Inferior parietal cortex (tissue), 1 donor: ENCODE results near the gene NTN3.
A peak's percentile ranks its signal among the peaks of the same experiment; 100 is the strongest.

Experiments used
- DNase-seq: peaks from one replicate; pipeline ENCODE4 v3.0.0-alpha.2; 2016; ENCODE audit errors: extremely low spot score

The NTN3 gene

GRCh38 chr16:2466667-2467527, 4.2 kb upstream of the NTN3 start:
- no peak for DNase-seq

- DNase-seq = no peak
Measured at GRCh38 chr16:2467528-2468232, 3.4 kb upstream of the NTN3 start.

DNA sequence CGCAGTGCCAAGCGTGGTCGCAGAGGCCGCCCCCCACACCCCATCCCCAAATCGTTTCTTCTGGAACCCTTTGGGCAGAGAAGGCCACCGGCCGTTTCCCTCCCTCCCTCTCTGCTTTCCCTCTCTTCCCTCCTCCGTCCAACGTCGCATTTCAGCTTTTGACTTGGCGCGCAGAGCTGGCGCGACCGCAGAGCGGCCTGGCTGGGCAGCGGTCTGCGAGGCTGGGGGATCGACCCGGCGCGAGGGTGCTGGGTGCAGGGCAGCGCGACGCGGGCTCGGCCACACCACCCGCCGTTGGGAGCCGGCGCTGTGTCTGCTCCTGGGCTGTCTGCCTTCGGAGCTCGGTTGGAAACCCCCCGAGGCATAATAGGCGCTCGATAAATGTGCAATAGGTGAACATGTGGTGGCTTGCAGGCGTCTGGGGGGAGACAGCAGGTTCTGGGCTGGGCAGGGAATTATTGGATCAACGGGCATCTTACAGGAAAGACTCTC, 2.8 kb upstream of the NTN3 start:
- DNase-seq = no peak

- no peak for DNase-seq
Measured at GRCh38 chr16:2468725-2469398, 2.2 kb upstream of the NTN3 start.

DNA sequence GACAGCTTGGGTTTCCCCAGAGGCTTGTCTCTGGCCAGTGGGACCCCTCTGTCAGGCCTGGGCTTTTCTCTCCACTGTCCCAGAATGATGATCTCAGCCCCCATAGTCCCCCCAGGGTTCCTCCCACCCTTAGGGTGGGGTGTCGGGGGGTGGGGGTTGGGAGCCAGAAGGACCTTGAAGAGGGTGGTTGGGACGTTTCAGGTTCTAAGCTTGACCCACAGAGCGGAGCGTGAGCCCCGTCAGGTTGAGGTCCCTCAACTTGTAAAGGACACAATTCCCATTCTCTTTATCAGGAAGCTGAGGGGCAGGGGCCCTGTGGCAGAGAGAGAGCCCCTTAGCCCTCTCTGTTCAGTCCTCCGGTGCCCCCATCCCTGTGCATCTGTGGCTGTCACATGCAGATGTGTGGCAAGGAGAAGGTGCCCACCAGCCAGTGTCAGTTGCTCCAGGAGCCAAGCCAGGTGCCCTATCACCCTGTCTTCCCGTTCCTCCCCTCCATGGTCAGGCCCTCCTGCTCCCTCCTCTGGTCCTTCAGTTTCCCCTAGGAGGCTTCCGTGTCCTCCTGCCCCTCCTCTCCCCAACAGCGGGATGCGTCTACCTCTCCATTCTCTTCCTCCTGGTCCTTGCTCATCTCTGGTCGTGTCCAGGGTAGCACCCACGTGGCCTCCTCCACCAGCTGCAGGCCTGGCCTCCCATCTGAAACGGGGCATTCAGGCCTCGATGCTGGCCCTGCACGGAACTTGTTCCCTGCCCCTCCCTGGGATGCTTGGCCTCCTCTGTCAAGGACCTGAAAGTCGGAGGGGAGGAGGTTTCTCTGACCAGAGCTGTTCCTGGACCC, 1.5 kb upstream of the NTN3 start:
- no peak for DNase-seq

- no peak for DNase-seq
Measured at GRCh38 chr16:2470234-2470601, 879 bp upstream of the NTN3 start.

DNA sequence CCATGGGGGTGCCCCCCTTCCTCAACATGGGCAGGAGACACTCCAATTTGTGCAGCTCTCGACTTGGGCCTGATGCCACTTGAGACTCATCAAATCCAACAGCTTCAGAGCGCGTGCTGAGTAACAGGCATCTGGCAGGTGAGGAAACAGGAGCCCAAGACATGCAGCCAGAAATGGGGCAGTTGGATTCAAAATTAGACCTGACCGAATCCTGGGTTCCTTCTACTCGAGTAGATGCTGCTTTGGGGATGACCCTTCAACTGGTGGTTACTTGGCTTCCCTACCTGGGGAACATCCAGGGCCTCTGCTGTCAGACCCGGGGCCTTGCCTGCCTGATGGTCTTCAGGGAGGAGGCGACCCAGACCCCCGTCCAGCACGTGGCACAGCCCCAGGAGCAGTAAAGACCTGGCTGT, 488 bp upstream of the NTN3 start:
- DNase-seq = no peak

- DNase-seq = no peak
Measured at GRCh38 chr16:2471653-2472487, 773 bp downstream of the NTN3 start.

- DNase-seq = no peak
Measured at GRCh38 chr16:2472488-2472864, 1.4 kb downstream of the NTN3 start.

GRCh38 chr16:2472885-2473445, 1.9 kb downstream of the NTN3 start:
- DNase-seq = no peak

- no peak for DNase-seq
Measured at GRCh38 chr16:2473446-2473926, 2.4 kb downstream of the NTN3 start.

GRCh38 chr16:2473999-2474876, 3.1 kb downstream of the NTN3 start:
- no peak for DNase-seq

DNA sequence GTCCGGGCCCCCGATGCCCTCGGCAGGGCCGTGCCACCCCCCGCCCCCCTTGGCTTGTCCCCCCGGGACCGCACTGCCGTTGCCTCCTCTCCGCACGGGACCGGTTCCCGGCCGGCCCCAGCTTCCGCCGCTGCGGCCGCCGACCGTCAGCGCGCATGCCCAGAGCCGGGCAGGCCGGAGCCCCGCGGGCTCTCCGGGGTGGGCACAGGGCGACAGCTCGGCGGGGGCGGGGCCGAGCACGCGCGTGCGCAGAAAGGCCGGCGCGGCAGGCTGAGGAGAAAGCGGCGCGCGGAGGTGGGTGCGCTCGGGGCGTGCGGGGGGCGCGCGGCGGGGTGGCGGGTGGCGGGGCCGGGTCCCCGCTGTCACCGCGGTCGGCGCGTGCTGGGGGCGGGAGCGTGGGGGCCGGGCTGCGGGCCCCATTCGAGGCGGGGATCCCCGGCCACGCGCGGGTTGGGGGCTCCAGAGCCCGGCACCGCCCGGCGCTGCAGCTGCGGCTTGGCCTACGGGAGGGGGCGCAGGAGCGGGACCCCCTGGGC, 3.8 kb downstream of the NTN3 start, which contains the start of gene TBC1D24:
Gene TBC1D24 (plus strand): TSS at position 251 of the 536 bp plus-strand sequence. CDS start 21,022 bp downstream, outside the sequence.
- DNase-seq = peak; percentile 80

DNA sequence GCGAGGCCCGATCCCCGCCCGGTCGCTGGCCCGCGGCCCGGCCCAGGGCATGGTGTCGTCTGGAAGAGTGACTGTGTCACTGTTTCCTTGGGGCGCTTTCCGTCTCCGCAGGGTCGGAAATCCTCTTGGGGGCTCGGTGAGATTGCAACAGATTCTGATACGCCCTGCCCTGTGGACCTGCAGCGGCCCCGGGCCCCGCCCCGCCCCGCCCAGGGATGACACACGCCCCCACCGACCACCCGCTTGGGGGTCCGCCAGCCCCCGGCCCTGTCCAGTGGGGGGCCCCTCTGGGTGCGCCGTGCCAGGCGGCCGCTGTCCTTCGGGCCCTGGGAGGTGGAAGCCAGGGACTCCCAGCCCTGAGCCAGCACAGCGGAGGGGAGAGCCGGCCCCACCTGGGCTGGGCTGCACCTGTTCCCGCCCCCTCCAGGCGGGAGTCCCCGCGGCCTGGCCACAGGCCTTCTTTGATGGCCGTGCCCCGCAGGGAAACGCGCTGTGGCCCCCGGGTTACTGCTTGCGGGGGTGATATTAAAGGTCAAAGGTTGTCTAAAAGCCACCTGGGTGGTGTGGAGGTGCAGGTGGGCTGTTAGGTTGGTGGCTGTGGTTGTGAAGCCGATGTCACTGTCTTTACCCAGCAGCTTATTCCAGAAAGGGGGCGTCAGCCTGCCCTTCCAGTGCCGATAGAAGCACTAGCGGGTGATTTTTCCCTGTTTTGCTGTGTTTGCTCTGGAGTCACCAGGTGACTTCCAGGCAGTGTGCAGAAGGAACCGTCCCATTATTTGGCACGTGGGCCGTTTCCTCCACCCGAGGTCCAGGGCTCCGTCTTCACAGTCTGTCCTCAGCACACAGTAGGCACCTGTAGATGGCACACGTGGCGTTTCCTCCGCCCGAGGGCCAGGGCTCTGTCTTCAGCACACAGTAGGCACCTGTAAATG, 4.6 kb downstream of the NTN3 start:
- DNase-seq = no peak

- no peak for DNase-seq
Measured at GRCh38 chr16:2476345-2476720, 5.2 kb downstream of the NTN3 start.

DNA sequence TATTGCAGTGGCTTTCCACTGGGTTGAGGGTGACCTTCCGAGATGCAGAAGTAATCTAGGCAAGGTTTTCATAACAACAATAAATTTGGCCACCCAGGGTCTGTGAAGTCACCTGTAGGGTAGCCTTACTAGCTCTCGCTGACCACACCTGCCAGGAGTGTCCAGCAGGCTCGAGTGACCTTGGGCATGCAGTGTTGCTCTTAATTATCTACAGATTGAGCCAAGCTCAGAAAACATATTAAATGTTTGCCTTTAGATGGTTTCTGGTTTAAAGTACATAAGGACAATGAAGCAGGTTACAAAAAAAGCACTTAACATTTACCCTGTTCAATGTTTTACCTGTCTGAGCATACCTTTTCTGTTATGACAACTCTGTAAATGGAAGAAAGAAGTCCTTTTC, 5.6 kb downstream of the NTN3 start:
- no peak for DNase-seq

GRCh38 chr16:2477327-2477726, 6.2 kb downstream of the NTN3 start:
- no peak for DNase-seq

DNA sequence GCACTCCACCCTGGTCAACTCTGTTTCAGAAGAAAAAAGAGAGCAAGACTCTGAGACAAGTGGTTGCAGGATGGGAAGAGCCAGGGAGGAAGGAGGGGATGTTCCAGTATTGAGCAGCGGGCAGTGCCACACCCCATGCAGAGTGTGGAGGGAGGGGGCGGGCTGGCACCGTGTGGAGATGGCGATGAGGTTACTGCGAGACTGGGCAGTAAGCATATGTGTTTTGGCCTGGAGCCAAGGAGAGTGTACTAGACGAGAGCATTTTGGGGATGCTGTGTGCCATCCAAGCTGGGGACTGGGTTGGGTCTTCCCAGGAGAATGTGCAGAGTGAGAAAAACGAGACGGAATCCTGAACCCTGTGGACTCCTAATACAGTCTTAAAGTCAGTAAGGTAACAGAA, 7.2 kb downstream of the NTN3 start:
- DNase-seq = no peak
